A172 (cell line): ENCODE data around the gene PLCB4. TPM values are rescaled to one million over a fixed set of nuclear protein-coding genes. Genes with fewer than 3 reads are reported as not detected.
"Not testable (repeated sequence)": the region's sequence is repeated elsewhere in the genome, so short reads cannot be mapped to it uniquely, and the experiment has no call there.

Experiments
- DNase-seq: peaks from one replicate; pipeline ENCODE4 v3.0.0-alpha.2; 2015; ENCODE audit warnings: low spot score
- total RNA-seq: library from RNA; depleted of rRNA; stranded (reverse); fragments of >200 nt; shearing (Covaris generic); gene quantifications from 2 replicates; pipeline ENCODE4 v1.2.3, GENCODE V29; 2014; rRNA removed

Gene PLCB4
- 22.7 and 26.8 TPM in 2 replicates for total RNA-seq

DNA sequence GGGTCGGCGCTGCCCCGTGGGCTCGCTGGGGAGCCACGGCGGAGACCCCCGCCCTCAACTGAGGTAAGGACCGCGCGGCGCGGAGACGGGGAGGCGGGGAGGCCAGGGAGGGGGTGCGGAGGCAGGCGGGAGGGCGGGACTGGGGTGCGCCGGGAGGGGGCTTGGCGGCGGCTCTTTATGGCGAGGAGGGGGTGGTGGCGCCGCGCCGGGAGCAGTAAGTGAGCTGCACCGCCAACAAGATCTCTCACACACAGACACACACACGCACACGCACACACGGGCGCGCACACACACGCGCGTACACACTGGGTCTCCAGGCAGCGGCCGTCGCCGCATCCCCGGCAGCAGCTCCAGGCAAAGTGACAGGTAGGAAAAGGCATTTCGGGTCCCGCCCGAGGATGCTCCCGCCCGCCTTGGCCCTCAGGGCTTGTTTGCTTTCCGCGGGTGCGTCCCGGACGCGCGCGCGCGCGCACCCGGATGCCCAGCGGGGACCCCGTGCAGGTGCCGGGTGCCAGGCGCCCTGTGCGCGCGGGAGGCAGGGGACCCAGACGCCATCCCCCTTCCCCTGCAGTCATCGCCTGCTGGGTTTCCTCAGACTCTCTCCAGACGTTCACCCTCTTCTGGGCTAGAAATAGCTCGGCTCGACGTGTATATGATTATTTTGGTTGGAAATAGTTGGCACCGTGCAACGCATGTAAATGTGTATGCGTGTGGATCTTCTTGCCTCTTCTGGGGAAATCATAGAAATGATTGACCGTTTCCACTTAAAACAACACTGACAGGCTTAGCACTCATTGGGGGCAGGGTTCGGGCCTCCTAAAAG is at the start of gene PLCB4:
Gene PLCB4, plus strand, starts transcription at position 247 of the 823 bp plus-strand sequence. CDS start 238,728 bp downstream, outside the sequence.
- DNase-seq: peak; percentile 67

GRCh38 chr20:9019833-9020232 is 49.1 kb upstream of the PLCB4 start:
- DNase-seq: no peak

DNA sequence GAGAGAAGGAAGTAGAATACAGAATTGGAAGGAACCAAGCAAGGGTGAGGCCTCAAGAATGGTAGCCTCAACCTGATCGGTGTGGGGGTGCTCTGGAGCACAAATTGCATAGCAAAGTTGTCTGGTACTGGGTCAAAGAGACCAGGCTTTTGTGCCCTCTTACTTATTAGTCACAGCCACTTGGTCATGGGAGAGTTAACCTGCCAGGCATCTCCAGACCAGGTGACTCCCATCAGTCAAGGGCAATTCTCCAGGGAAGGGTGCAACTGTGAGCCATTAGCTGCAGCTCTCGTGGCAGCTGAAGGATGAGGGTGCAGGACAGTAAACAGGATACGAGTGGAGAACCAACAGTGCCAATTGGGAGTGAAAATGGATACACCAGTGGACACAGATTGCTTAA is 47.7 kb upstream of the PLCB4 start:
- DNase-seq: no peak

GRCh38 chr20:9021699-9022098 is 47.2 kb upstream of the PLCB4 start:
- peak; percentile 64 for DNase-seq

DNA sequence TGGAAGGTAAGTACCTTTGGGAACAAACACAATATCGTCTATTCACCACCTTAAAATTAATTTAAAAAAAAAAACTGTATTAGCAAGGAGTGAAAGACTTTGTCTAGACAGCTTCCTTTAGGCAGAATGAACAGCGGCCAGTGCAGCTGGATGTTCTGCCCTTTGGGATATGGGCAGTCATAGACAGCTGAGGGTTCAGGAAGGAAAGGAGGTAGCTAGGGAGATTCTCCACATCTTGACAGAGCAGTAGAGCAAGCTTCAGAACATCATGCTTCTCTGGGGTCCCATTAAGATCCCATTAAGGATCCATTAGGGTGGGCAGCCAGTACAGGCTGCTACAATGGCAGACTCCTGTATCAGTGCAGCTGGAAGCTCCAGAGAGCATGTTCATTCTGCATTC is 46.5 kb upstream of the PLCB4 start:
- no peak for DNase-seq

DNA sequence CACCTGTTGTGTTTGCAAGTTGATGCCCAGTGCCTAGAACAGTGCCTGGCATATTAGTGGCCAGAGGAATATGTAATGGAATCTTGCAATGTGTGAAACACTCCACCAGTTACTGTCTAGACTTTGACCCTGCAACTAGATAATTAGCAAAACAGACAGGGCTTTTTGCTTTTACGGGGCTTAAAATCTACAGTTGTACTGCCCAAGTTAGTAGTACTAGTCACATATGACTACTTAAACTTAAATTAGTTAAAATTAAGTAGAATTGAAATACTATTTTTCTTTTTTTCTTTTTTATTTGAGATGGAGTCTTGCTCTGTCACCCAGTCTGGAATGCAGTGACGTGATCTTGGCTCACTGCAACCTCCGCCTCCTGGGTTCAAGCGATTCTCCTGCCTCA is 44.3 kb upstream of the PLCB4 start:
- DNase-seq: no peak

DNA sequence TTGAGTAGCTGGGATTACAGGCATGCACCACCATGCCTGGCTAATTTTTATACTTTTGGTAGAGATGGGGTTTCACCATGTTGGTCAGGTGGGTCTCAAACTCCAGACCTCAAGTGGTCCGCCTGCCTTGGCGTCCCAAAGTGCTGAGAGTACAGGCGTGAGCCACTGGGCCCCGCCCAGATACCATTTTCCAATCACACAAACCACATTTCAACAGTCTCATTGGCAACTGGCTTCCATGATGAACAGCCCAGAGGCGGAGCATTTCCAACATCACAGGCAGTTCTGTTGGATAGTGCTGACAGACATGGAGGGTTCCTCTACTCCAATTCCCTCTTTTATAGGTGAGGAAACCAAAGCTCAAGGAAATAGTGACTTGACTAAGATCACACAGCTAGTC is 43.9 kb upstream of the PLCB4 start:
- no peak for DNase-seq

- DNase-seq: peak; percentile 70
Observed at GRCh38 chr20:9025643-9026042, 43.2 kb upstream of the PLCB4 start.

DNA sequence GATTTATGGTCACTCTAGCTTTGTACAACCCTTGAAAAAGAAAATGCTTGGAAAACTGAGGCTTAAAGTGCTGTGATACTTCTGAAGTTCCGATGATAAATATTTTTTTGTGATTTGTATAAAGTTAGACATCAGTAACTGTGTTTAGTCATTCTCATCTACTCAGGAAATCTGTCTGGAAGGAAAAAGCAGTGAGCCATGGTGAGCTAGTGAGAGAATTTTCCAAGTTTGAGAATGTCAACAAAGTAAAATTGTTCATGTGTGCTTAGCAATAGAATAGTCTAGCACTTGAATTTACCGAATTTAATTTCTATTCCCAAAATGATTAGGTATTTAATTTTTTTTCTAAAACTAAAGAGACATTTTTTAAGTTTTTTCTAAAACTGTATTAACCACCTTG is 41.3 kb upstream of the PLCB4 start:
- DNase-seq: no peak

DNA sequence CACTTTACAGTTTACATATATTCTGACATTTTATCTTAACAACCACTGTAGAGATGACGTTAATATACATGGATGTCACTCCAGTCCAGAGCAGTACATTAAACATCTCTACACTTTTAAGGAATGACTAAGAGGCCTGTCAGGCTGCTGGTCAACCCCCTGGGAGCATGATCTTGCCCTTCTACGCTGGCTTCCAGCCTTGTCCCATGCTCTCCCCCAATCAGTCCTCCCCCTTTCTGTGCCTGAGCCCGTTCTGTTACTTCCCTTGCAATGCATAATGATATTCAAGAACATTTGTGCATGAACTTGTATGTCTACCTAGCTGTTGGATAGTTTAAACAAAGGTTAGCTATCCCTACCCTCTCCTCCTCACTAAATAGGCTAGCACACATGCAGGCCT is 40.5 kb upstream of the PLCB4 start:
- DNase-seq: no peak

- DNase-seq: no peak
Observed at GRCh38 chr20:9031991-9032390, 36.9 kb upstream of the PLCB4 start.

- no peak for DNase-seq
Observed at GRCh38 chr20:9032758-9033157, 36.1 kb upstream of the PLCB4 start.

- DNase-seq: peak; percentile 95
Observed at GRCh38 chr20:9035126-9035525, 33.8 kb upstream of the PLCB4 start.

- DNase-seq: no peak
Observed at GRCh38 chr20:9036593-9036992, 32.3 kb upstream of the PLCB4 start.

GRCh38 chr20:9038791-9039535 is 29.9 kb upstream of the PLCB4 start:
- DNase-seq: no peak

- no peak for DNase-seq
Observed at GRCh38 chr20:9040863-9041524, 27.9 kb upstream of the PLCB4 start.

- no peak for DNase-seq
Observed at GRCh38 chr20:9043364-9043763, 25.5 kb upstream of the PLCB4 start.

DNA sequence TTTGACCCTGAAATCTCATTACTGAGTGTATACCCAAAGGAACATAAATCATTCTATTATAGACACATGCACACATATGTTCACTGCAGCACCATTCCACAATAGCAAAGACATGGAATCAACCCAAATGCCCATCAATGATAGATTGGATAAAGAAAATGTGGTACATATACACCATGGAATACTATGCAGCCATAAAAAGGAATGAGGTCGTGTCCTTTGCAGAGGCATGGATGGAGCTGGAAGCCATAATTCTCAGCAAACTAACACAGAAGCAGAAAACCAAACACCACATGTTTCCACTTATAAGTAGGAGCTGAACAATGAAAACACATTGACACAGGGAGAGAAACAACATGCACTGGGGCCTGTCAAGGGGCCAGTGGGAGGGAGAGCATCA is 21.0 kb upstream of the PLCB4 start:
- DNase-seq: not testable (repeated sequence)

DNA sequence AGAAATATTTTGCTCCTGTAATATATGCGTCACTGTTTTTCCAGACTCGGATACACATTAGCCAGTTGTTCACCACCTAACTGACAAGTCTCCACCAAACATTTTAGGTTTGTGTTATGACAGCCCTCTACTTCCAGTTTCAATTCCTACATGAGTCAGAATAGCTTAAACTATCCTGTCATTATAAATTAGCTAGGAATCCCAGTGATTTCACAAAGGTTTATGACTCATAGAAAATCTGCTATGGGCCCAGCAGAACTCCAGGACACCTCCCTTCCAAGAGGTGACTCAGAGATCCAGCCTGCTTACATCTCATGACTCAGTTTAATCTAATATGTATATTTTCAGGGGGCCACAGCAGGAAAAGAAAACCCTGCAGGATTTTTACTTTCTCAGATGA is 17.4 kb upstream of the PLCB4 start:
- peak; percentile 98 for DNase-seq

GRCh38 chr20:9052136-9052535 is 16.8 kb upstream of the PLCB4 start:
- no peak for DNase-seq

GRCh38 chr20:9053108-9053507 is 15.8 kb upstream of the PLCB4 start:
- DNase-seq: no peak

GRCh38 chr20:9054176-9054575 is 14.7 kb upstream of the PLCB4 start:
- DNase-seq: no peak

- peak; percentile 43 for DNase-seq
Observed at GRCh38 chr20:9059931-9060330, 9.0 kb upstream of the PLCB4 start.
